ENCODE measurements around the gene RNF223. TPM values are rescaled to one million over a fixed set of nuclear protein-coding genes. Genes with fewer than 3 reads are reported as not detected.

The RNF223 gene
- total RNA-seq, 1 experiment from 2014 or later, result not detected

DNA sequence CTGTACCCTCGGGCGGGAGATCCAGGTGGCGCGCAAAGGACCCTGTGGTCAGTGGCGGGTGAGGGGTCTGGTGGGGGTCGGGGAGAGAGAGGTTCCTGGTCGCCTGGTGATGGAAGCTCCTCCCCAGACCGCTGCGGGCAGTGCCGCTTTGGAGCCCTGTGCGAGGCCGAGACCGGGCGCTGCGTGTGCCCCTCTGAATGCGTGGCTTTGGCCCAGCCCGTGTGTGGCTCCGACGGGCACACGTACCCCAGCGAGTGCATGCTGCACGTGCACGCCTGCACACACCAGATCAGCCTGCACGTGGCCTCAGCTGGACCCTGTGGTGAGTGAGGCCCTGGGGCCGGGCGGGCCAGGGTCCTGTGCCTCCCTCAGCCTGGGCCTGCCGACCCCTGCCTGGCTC is 30.7 kb downstream of the RNF223 start:
- Histone ChIP-seq H3T11ph (ENCODE audit: low read length) (no peak overlapping the region), H3K14ac (ENCODE audit: insufficient read depth, low read length) (no peak overlapping the region), H4K20me1 (ENCODE audit: control insufficient read depth, insufficient read depth, insufficient read length) (peaks cover 3% of the 10 kb centered on the region), H3K23ac (ENCODE audit: insufficient read length, low read depth, low read length) (no peak overlapping the region), H3K27ac (ENCODE audit: insufficient read length, low read depth, low read length) (no peak overlapping the region), H3K56ac (ENCODE audit: insufficient read length, low read depth, low read length) (no peak overlapping the region), H2BK20ac (ENCODE audit: low read depth, low read length, poor library complexity, severe bottlenecking) (no peak overlapping the region), H3K4ac (ENCODE audit: low read depth, low read length) (no peak overlapping the region), H3K79me1 (ENCODE audit: insufficient read depth, low read depth, low read length, poor library complexity, severe bottlenecking) (no peaks in the 10 kb centered on the region), H2AFZ (ENCODE audit: low read length) (no peak overlapping the region), H4K91ac (ENCODE audit: insufficient read length, low read depth, low read length) (no peak overlapping the region), H4K5ac (ENCODE audit: insufficient read length, low read depth, low read length) (no peak overlapping the region), H2BK12ac (ENCODE audit: insufficient read length, low read depth, low read length) (no peak overlapping the region), H2AK5ac (ENCODE audit: insufficient read length, low read length) (no peak overlapping the region), H3K9ac (ENCODE audit: extremely low read depth, insufficient read length, low read length) (no peak overlapping the region), H3K23me2 (ENCODE audit: insufficient read length, low read depth, low read length, poor library complexity, severe bottlenecking) (peaks cover 4% of the 10 kb centered on the region), H3K79me2 (ENCODE audit: insufficient read depth, low read length) (no peaks in the 10 kb centered on the region), H3K18ac (ENCODE audit: insufficient read length, low read depth, low read length) (no peak overlapping the region), H3K4me2 (ENCODE audit: insufficient read depth, insufficient read length, low read length) (no peak overlapping the region), H2BK120ac (ENCODE audit: low read depth, low read length, poor library complexity, severe bottlenecking) (no peak overlapping the region), H2BK5ac (ENCODE audit: insufficient read length, low read length) (no peak overlapping the region), H4K8ac (replicated peaks; ENCODE audit: insufficient read length, low read depth, low read length) (no peak overlapping the region), H2BK15ac (ENCODE audit: low read depth, low read length) (no peak overlapping the region), H3K27me3 (ENCODE audit: insufficient read depth, low read length) (no peaks in the 10 kb centered on the region; the same call in 1 of the 2 replicates), H3K4me1 (ENCODE audit: insufficient read depth, low read length) (no peaks in the 10 kb centered on the region), H3K9me3 (ENCODE audit: control insufficient read depth, low read depth, low read length) (no peaks in the 10 kb centered on the region)
- no peak for DNase-seq
- Mint-ChIP-seq H3K4me3 (no peak overlapping the region; a peak in 1 of 5 replicates), H3K27me3 (ENCODE audit: low read depth) (peaks cover 18% of the 10 kb centered on the region), H3K36me3 (ENCODE audit: insufficient read depth in 1 of 3, low read depth in 3 of 3) (peaks cover 9 to 47% (median 40%) of the 10 kb centered on the region in 3 experiments), H3K4me1 (peaks cover 7 to 14% of the 10 kb centered on the region in 2 experiments), H3K9me3 (no peaks in the 10 kb centered on the region; a peak in 1 of 5 replicates), H3K27ac (no peak overlapping the region)
- WGBS (ENCODE audit: extremely low coverage, insufficient read length, low lambda C conversion rate), result no CpG with 5 or more reads among the region's 27 CpGs
- TF ChIP-seq, protein P1, sequence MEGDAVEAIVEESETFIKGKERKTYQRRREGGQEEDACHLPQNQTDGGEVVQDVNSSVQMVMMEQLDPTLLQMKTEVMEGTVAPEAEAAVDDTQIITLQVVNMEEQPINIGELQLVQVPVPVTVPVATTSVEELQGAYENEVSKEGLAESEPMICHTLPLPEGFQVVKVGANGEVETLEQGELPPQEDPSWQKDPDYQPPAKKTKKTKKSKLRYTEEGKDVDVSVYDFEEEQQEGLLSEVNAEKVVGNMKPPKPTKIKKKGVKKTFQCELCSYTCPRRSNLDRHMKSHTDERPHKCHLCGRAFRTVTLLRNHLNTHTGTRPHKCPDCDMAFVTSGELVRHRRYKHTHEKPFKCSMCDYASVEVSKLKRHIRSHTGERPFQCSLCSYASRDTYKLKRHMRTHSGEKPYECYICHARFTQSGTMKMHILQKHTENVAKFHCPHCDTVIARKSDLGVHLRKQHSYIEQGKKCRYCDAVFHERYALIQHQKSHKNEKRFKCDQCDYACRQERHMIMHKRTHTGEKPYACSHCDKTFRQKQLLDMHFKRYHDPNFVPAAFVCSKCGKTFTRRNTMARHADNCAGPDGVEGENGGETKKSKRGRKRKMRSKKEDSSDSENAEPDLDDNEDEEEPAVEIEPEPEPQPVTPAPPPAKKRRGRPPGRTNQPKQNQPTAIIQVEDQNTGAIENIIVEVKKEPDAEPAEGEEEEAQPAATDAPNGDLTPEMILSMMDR (conservative IDR thresholded peaks at IDR 0.05), result no peak
